Stimulated activated naive CD8-positive, alpha-beta T cell treated with anti-CD3 and anti-CD28 coated beads, Interleukin-15, amount 100 ng/mL, for 72 hours (primary cell): ENCODE data around the gene TLK2.
A peak's percentile ranks its signal among the peaks of the same experiment; 100 is the strongest.
"Not testable (repeated sequence)": the region's sequence is repeated elsewhere in the genome, so short reads cannot be mapped to it uniquely, and the experiment has no call there.

Source experiments
- ATAC-seq: fragments of 150-1000 bp; cut with Tn5 transposase; 2 replicates; pipeline ENCODE4 v1.10.0; 2021; ENCODE audit warnings: mild to moderate bottlenecking, moderate library complexity
- DNase-seq, 2 donors: peaks; one replicate each; pipeline ENCODE4 v3.0.0; 2021 to 2022
- H3K27ac Mint-ChIP-seq, 2 donors: one replicate each; pipeline ENCODE4 v1.8.0; 2022; ENCODE audit warnings: mild to moderate bottlenecking in 2 of 2, mixed read lengths in 2 of 2, moderate library complexity in 2 of 2
- H3K27me3 Mint-ChIP-seq: one replicate; pipeline ENCODE4 v1.8.0; 2022; ENCODE audit warnings: mixed read lengths
- H3K4me1 Mint-ChIP-seq: one replicate; pipeline ENCODE4 v1.8.0; 2022; ENCODE audit warnings: mild to moderate bottlenecking, mixed read lengths
- H3K4me3 Mint-ChIP-seq, 2 donors: one replicate each; pipeline ENCODE4 v1.8.0; 2022; ENCODE audit warnings: mild to moderate bottlenecking in 2 of 2, mixed read lengths in 2 of 2, moderate library complexity in 1 of 2
- H3K9me3 Mint-ChIP-seq, 2 donors: one replicate each; pipeline ENCODE4 v1.8.0; 2022; ENCODE audit warnings: mixed read lengths in 2 of 2

TLK2 gene

GRCh38 chr17:62510247-62510819, 31.7 kb downstream of the TLK2 start:
- peak overlapping the region in 1 of 2 donors; percentile 40 for H3K27ac Mint-ChIP-seq
- not testable (repeated sequence) for DNase-seq, H3K9me3 Mint-ChIP-seq, H3K4me3 Mint-ChIP-seq, H3K27me3 Mint-ChIP-seq
- peak; percentile 66 for ATAC-seq
- peaks cover 47% of the 10 kb centered on the region for H3K4me1 Mint-ChIP-seq

- peak; percentile 52 for ATAC-seq
- H3K9me3 Mint-ChIP-seq, H3K27me3 Mint-ChIP-seq, H3K4me3 Mint-ChIP-seq, DNase-seq, H3K27ac Mint-ChIP-seq: not testable (repeated sequence)
- peaks cover 40% of the 10 kb centered on the region for H3K4me1 Mint-ChIP-seq
These were observed 32.4 kb downstream of the TLK2 start for GRCh38 chr17:62511014-62511413.

GRCh38 chr17:62516376-62516775, 37.8 kb downstream of the TLK2 start:
- not testable (repeated sequence) for ATAC-seq, H3K4me1 Mint-ChIP-seq

GRCh38 chr17:62521295-62521694, 42.7 kb downstream of the TLK2 start:
- not testable (repeated sequence) for H3K4me1 Mint-ChIP-seq, DNase-seq, H3K27ac Mint-ChIP-seq, ATAC-seq, H3K9me3 Mint-ChIP-seq, H3K4me3 Mint-ChIP-seq, H3K27me3 Mint-ChIP-seq

More at GRCh38 chr17:62516376-62516775, 37.8 kb downstream of the TLK2 start:
- not testable (repeated sequence) for H3K9me3 Mint-ChIP-seq, H3K4me3 Mint-ChIP-seq, H3K27me3 Mint-ChIP-seq, H3K27ac Mint-ChIP-seq, DNase-seq

GRCh38 chr17:62524077-62524476, 45.5 kb downstream of the TLK2 start:
- not testable (repeated sequence) for H3K4me1 Mint-ChIP-seq, H3K27ac Mint-ChIP-seq, H3K9me3 Mint-ChIP-seq, H3K27me3 Mint-ChIP-seq, H3K4me3 Mint-ChIP-seq, DNase-seq, ATAC-seq

- not testable (repeated sequence) for H3K27me3 Mint-ChIP-seq, H3K4me3 Mint-ChIP-seq, H3K9me3 Mint-ChIP-seq
These were observed 46.7 kb downstream of the TLK2 start for GRCh38 chr17:62525317-62525716.

GRCh38 chr17:62530936-62531335, 52.3 kb downstream of the TLK2 start:
- not testable (repeated sequence) for DNase-seq, H3K4me3 Mint-ChIP-seq, H3K4me1 Mint-ChIP-seq, H3K9me3 Mint-ChIP-seq, H3K27me3 Mint-ChIP-seq, H3K27ac Mint-ChIP-seq, ATAC-seq

More at GRCh38 chr17:62525317-62525716, 46.7 kb downstream of the TLK2 start:
- H3K27ac Mint-ChIP-seq, ATAC-seq, H3K4me1 Mint-ChIP-seq, DNase-seq: not testable (repeated sequence)

- not testable (repeated sequence) for H3K4me3 Mint-ChIP-seq, H3K27ac Mint-ChIP-seq, H3K9me3 Mint-ChIP-seq, DNase-seq, H3K27me3 Mint-ChIP-seq, ATAC-seq
- H3K4me1 Mint-ChIP-seq: peaks cover 16% of the 10 kb centered on the region
These were observed 57.9 kb downstream of the TLK2 start for GRCh38 chr17:62536557-62536956.

GRCh38 chr17:62541073-62541472, 62.4 kb downstream of the TLK2 start:
- DNase-seq, H3K4me3 Mint-ChIP-seq, ATAC-seq, H3K27me3 Mint-ChIP-seq: not testable (repeated sequence)
- Mint-ChIP-seq H3K9me3 (peaks cover 7 to 12% of the 10 kb centered on the region in 2 donors), H3K27ac (peak overlapping the region in 1 of 2 donors; percentile 36), H3K4me1 (peaks cover 13% of the 10 kb centered on the region)

- Mint-ChIP-seq H3K9me3 (peaks cover 7 to 12% of the 10 kb centered on the region in 2 donors), H3K4me1 (peaks cover 13% of the 10 kb centered on the region)
- not testable (repeated sequence) for H3K27me3 Mint-ChIP-seq, H3K27ac Mint-ChIP-seq, DNase-seq, ATAC-seq, H3K4me3 Mint-ChIP-seq
These were observed 64.7 kb downstream of the TLK2 start for GRCh38 chr17:62543278-62543775.

GRCh38 chr17:62546066-62546465, 67.4 kb downstream of the TLK2 start:
- H3K4me1 Mint-ChIP-seq, H3K27ac Mint-ChIP-seq: not testable (repeated sequence)

GRCh38 chr17:62552851-62553659, 74.4 kb downstream of the TLK2 start:
- not testable (repeated sequence) for H3K9me3 Mint-ChIP-seq, H3K27me3 Mint-ChIP-seq
- Mint-ChIP-seq H3K4me3 (peak overlapping the region; percentile 49 to 66), H3K27ac (peak overlapping the region in 1 of 2 donors; percentile 74), H3K4me1 (peaks cover 13% of the 10 kb centered on the region)
- ATAC-seq (peak; percentile 86), DNase-seq (peak; percentile 28 to 30)

More at GRCh38 chr17:62546066-62546465, 67.4 kb downstream of the TLK2 start:
- not testable (repeated sequence) for DNase-seq, ATAC-seq, H3K27me3 Mint-ChIP-seq, H3K4me3 Mint-ChIP-seq
- H3K9me3 Mint-ChIP-seq: peaks cover 7 to 12% of the 10 kb centered on the region in 2 donors

- not testable (repeated sequence) for ATAC-seq, H3K27me3 Mint-ChIP-seq, H3K4me3 Mint-ChIP-seq, H3K27ac Mint-ChIP-seq, DNase-seq, H3K9me3 Mint-ChIP-seq
- peaks cover 13% of the 10 kb centered on the region for H3K4me1 Mint-ChIP-seq
These were observed 78.9 kb downstream of the TLK2 start for GRCh38 chr17:62557532-62557931.

GRCh38 chr17:62558941-62559340, 80.3 kb downstream of the TLK2 start:
- DNase-seq, ATAC-seq, H3K27me3 Mint-ChIP-seq, H3K4me3 Mint-ChIP-seq, H3K27ac Mint-ChIP-seq, H3K9me3 Mint-ChIP-seq: not testable (repeated sequence)
- H3K4me1 Mint-ChIP-seq: peaks cover 11% of the 10 kb centered on the region

- not testable (repeated sequence) for ATAC-seq, H3K9me3 Mint-ChIP-seq, H3K4me3 Mint-ChIP-seq
These were observed 82.3 kb downstream of the TLK2 start for GRCh38 chr17:62560971-62561370.

GRCh38 chr17:62562656-62563055, 84.0 kb downstream of the TLK2 start:
- H3K9me3 Mint-ChIP-seq: no peaks in the 10 kb centered on the region
- peaks cover 13% of the 10 kb centered on the region for H3K4me1 Mint-ChIP-seq
- DNase-seq (no peak), ATAC-seq (no peak)
- H3K27ac Mint-ChIP-seq: no peak overlapping the region
- H3K27me3 Mint-ChIP-seq: no peaks in the 10 kb centered on the region
- H3K4me3 Mint-ChIP-seq: no peak overlapping the region

More at GRCh38 chr17:62560971-62561370, 82.3 kb downstream of the TLK2 start:
- not testable (repeated sequence) for DNase-seq, H3K27me3 Mint-ChIP-seq, H3K27ac Mint-ChIP-seq
- H3K4me1 Mint-ChIP-seq: peaks cover 19% of the 10 kb centered on the region
